NCI-H2196 (cell line): Measurements from ENCODE around the gene PJA2.
A peak's percentile ranks its signal among the peaks of the same experiment; 100 is the strongest.

Experiments used
- DNase-seq: peaks from one replicate; lab custom pipeline; 2025; ENCODE audit not compliant: unreplicated experiment; lab: John Stamatoyannopoulos, UW

PJA2 gene

GRCh38 chr5:109408991-109409843 lies 557 bp downstream of the PJA2 start:
- peak; percentile 70 for DNase-seq

DNA sequence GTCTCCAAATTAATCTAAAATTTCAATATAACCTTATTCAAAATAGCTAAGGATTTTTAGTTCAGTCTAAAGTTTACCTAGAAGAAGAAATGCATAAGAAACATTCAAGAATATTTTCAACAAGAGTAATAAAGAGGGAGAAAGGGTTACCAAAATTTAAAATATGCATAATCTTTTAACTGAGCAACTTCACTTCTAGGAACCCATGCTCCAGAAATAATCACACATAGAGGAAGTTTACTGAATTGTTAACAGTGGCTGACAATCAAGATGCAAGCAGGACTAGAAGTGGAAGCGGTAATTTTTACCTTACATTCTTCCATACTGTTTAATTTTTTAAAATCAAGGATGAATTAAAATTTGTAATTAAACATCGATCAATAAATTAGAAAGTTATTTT lies 1.9 kb downstream of the PJA2 start:
- no peak for DNase-seq

DNA sequence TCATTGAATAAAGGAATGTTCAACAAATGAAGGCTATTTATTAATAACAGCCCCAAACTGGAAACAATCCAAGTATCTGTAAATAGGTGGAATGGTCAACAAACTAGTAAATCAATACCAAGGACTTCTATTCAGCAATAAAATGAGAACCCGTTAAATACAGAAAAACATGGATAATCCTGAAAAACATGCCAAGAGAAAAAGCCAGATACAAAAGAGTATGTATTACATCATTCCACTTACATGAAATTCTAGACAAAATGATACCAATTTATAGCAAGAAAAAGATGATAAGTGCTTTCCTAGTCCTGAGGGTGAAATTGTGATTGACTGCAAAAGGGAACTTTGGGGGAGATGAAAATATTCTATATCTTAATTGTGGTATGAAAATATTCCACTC lies 3.1 kb downstream of the PJA2 start:
- DNase-seq: no peak

GRCh38 chr5:109404428-109404960 lies 5.3 kb downstream of the PJA2 start:
- DNase-seq: no peak

- no peak for DNase-seq
Measured at GRCh38 chr5:109403469-109403868, 6.3 kb downstream of the PJA2 start.

- peak; percentile 10 for DNase-seq
Measured at GRCh38 chr5:109399092-109399759, 10.5 kb downstream of the PJA2 start.

- DNase-seq: no peak
Measured at GRCh38 chr5:109396965-109397364, 12.8 kb downstream of the PJA2 start.

GRCh38 chr5:109394806-109395205 lies 15.0 kb downstream of the PJA2 start:
- DNase-seq: no peak

DNA sequence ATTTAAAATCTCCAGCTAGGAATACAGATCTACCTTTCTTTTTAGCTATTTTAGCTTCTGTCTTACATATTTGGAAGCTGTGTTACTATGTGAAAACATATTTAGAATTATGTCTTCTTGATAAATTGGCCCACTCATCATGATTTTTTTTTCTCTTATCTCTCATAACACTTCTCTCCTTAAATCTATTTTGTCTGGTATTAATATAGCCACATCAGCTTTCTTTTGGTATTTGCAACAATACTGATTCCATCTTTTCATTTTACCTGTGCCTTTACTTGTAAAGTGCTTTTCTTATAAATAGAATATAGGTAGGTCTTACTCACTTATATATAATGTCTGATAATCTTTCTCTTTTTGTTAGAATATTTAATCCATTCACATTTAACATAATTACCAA lies 19.6 kb downstream of the PJA2 start:
- no peak for DNase-seq

- DNase-seq: no peak
Measured at GRCh38 chr5:109388407-109388806, 21.4 kb downstream of the PJA2 start.

GRCh38 chr5:109387408-109387974 lies 22.3 kb downstream of the PJA2 start:
- DNase-seq: no peak

DNA sequence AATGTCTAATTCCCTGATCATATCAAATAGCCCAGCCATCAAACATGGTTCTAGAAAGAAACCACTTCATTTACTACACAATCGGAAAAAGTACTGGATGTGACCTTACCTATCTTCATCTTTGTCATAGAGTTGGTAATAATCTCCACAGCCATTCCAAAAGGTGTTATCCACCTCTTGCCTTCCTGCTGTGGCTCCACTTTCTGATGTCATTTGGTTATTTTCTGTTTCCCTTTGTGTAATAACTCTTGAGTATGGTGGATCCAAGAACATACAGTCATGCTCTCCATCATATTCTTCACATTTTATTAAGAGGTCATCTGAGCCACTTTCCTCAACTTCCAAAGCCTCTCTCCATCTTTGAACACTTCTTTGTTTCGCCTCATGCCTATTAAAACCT lies 31.7 kb downstream of the PJA2 start:
- DNase-seq: no peak

DNA sequence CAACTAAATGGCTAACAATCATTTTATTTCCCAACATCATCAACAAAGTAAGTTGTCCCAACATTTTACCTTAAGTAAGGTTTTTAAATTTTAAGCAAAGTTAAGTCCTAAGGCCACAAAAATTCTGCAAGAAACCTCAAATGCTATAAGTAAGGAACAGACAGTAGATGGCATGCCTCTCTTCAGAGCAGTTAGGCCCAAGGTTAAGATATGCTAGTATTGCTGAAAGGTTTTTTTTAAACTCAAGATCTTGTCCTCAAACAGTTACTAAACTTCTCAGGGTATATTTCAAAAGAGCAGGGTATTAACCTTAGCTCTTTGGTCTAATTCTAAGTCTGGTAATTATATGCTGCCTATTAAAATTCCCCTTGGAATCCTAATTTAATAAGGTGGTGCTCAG lies 35.1 kb downstream of the PJA2 start:
- no peak for DNase-seq

- DNase-seq: no peak
Measured at GRCh38 chr5:109373932-109374331, 35.8 kb downstream of the PJA2 start.

GRCh38 chr5:109370343-109370742 lies 39.4 kb downstream of the PJA2 start:
- DNase-seq: no peak

DNA sequence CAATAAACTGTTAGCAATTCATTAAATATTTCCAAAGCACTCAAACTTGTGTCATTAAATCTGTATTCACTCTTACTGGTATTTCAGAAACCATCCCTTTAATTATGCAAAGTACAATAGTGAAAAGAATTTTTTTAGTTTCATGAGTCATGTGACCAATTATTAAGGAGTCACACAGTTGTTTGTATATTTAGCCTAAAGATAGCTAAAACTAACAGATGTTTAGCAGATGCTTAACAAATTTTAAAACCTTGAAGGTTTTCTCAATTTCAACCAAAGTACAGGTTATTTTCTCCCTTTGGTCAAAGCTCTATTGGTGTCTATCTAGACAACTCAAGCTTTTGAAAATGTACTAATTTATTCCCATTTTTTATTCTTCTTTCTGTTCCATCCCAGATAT lies 44.1 kb downstream of the PJA2 start:
- DNase-seq: no peak

- no peak for DNase-seq
Measured at GRCh38 chr5:109364977-109365376, 44.8 kb downstream of the PJA2 start.

GRCh38 chr5:109359642-109360041 lies 50.1 kb downstream of the PJA2 start:
- DNase-seq: no peak

DNA sequence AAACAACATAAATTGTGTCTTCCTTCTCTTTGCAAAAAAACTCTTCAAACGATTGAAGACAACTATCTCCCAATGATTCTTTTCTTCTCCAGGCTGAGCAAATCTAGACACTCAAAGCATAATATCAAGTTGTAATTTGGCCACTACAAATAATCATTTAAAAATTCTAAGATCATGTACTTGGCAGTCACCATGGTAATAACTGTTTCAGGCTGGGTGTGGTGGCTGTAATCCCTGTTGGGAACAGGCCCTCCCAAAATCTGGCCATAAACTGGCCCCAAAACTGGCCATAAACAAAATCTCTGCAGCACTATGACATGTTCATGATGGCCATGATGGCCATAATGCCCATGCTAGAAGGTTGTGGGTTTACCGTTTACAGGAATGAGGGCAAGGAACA lies 52.0 kb downstream of the PJA2 start:
- DNase-seq: no peak

DNA sequence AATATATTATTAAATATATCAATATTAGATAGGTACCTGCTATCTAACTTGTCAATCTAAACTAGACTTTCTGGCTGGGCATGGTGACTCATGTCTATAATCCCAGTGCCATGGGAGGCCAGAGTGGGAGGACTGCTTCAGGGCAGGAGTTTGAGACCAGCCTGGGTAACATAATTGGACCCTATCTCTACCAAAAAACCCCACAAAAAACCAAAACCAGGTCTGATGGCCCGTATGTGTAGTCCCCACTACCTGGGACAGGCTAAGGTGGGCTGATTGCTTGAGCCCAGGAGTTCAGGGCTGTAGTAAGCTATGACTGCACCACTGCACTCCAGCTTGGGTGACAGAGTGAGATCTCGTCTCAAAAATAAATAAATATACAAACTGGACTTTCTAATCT lies 55.0 kb downstream of the PJA2 start:
- DNase-seq: no peak

GRCh38 chr5:109351988-109352864 lies 57.5 kb downstream of the PJA2 start:
- DNase-seq: no peak
